Endothelial cell of umbilical vein (primary cell): ENCODE measurements around the gene DLX6. TPM values are rescaled to one million over a fixed set of nuclear protein-coding genes. Genes with fewer than 3 reads are reported as not detected.

Experiments used
- BruUV-seq: library from RNA; stranded (reverse); fragments of 400-500 nt; replicated peaks from 2 replicates; lab custom pipeline; 2021; lab: Mats Ljungman, UMichigan
- CTCF ChIA-PET: fragments of 300-600, 350-600 bp; sonication (Branson Sonifier 250); formaldehyde crosslinking; loops from one replicate; lab custom pipeline; 2021; ENCODE audit warnings: antibody characterized with exemption, inconsistent platforms; lab: Charles Lee
- POLR2A ChIA-PET: fragments of 300-600, 350-600 bp; sonication (Branson Sonifier 250); formaldehyde crosslinking; loops from one replicate; lab custom pipeline; 2021; ENCODE audit warnings: antibody characterized with exemption, inconsistent platforms; lab: Charles Lee
- DNase-seq: peaks from one replicate; pipeline ENCODE4 v3.0.0-alpha.2; 2011; ENCODE audit warnings: low read depth, low spot score
- FAIRE-seq: peaks from 2 replicates; lab custom pipeline; 2011; peaks lifted over from hg19 to GRCh38; lab: Jason Lieb, UNC
- H2AFZ ChIP-seq: 2 replicates; pipeline ENCODE4 v1.6.0; 2012; ENCODE audit warnings: low read depth, low read length, control low read depth, inconsistent platforms
- H3K27ac ChIP-seq: 2 replicates; pipeline ENCODE4 v1.5.1; 2011; ENCODE audit warnings: low read depth, mild to moderate bottlenecking, control low read depth, low read length, moderate library complexity; ENCODE audit not compliant: insufficient read depth
- H3K27me3 ChIP-seq, 2 experiments: 2 replicates each; pipeline versions ENCODE4 v1.6.0 to v1.6.1; 2011; ENCODE audit warnings: low read length in 2 of 2, mixed read lengths in 1 of 2; ENCODE audit not compliant: control insufficient read depth in 2 of 2, insufficient read depth in 2 of 2
- H3K36me3 ChIP-seq, 2 experiments: 2 replicates in 1 of 2; 3 replicates in 1 of 2; pipeline ENCODE4 v1.5.1; 2011; ENCODE audit warnings: low read length in 2 of 2, mild to moderate bottlenecking in 1 of 2, moderate library complexity in 1 of 2; ENCODE audit not compliant: control insufficient read depth in 2 of 2, insufficient read depth in 2 of 2; ENCODE audit errors: extremely low read depth in 1 of 2
- H3K4me1 ChIP-seq: 3 replicates; pipeline ENCODE4 v1.5.1; 2011; ENCODE audit warnings: mild to moderate bottlenecking, low read length; ENCODE audit not compliant: control insufficient read depth, insufficient read depth; ENCODE audit errors: extremely low read depth
- H3K4me2 ChIP-seq: 2 replicates; pipeline ENCODE4 v1.6.1; 2011; ENCODE audit warnings: low read length, control low read depth, mixed read lengths; ENCODE audit not compliant: insufficient read depth
- H3K4me3 ChIP-seq, 3 experiments: fragments of 200-600 bp in 1 of 3; sonication (generic), shearing (Covaris generic) in 1 of 3; replicated peaks in 1 of 3; 2 replicates each; pipeline ENCODE4 v1.5.1; 2011 to 2016; ENCODE audit warnings: control low read depth in 3 of 3, low read length in 3 of 3, mild to moderate bottlenecking in 2 of 3, inconsistent platforms in 1 of 3, low read depth in 1 of 3, moderate library complexity in 1 of 3; ENCODE audit not compliant: insufficient read depth in 1 of 3
- H3K79me2 ChIP-seq: 2 replicates; pipeline ENCODE4 v1.6.0; 2012; ENCODE audit warnings: low read length, inconsistent platforms; ENCODE audit not compliant: control insufficient read depth, insufficient read depth
- H3K9ac ChIP-seq: replicated peaks from 2 replicates; pipeline ENCODE3; 2011; ENCODE audit warnings: low read length, control low read depth; ENCODE audit not compliant: insufficient read depth; ENCODE audit errors: extremely low read depth
- H3K9me1 ChIP-seq: replicated peaks from 3 replicates; pipeline ENCODE4 v1.6.0; 2011; ENCODE audit warnings: mild to moderate bottlenecking, low read length; ENCODE audit not compliant: control insufficient read depth, insufficient read depth; ENCODE audit errors: extremely low read depth
- H3K9me3 ChIP-seq: replicated peaks from 2 replicates; pipeline ENCODE4 v1.5.1; 2012; ENCODE audit warnings: low read length, inconsistent platforms; ENCODE audit not compliant: control insufficient read depth, insufficient read depth
- H4K20me1 ChIP-seq: replicated peaks from 2 replicates; pipeline ENCODE3; 2011; ENCODE audit warnings: mild to moderate bottlenecking, low read length; ENCODE audit not compliant: control insufficient read depth, insufficient read depth; ENCODE audit errors: extremely low read depth
- EZH2 ChIP-seq: IDR thresholded peaks from 2 replicates; pipeline ENCODE4 v1.6.1; 2012; ENCODE audit warnings: borderline replicate concordance, low read depth, mild to moderate bottlenecking, moderate library complexity, low read length, inconsistent platforms; ENCODE audit not compliant: severe bottlenecking
- GATA2 ChIP-seq: IDR thresholded peaks from 2 replicates; pipeline ENCODE4 v1.7.0; 2011; ENCODE audit warnings: low read depth, mild to moderate bottlenecking, moderate library complexity, mixed read lengths, low read length; ENCODE audit not compliant: insufficient read length, insufficient read depth
- JUN ChIP-seq: IDR thresholded peaks from 2 replicates; pipeline ENCODE4 v1.6.1; 2011; ENCODE audit warnings: borderline replicate concordance, low read depth; ENCODE audit not compliant: insufficient read length, insufficient read depth
- MYC ChIP-seq: IDR thresholded peaks from one replicate; pipeline ENCODE4 v1.6.1; 2011; ENCODE audit warnings: mild to moderate bottlenecking, low read depth, low read length
- dilution Hi-C: fragments of 300-500 bp; cut with MboI; formaldehyde crosslinking; loops from one replicate; pipeline ENCODE4 v1.15.0; 2019; ENCODE audit warnings: low sequenced_read_pairs; ENCODE audit not compliant: extremely low pct_ligation_motif_present
- intact Hi-C: fragments of 100-400 bp; cut with micrococcal nuclease; formaldehyde crosslinking; loops from one replicate; pipeline ENCODE4 v1.10.0; 2022
- polyA plus RNA-seq, 4 experiments: library from polyadenylated mRNA; depleted of rRNA in 3 of 4; stranded (reverse) in 3 of 4; unstranded in 1 of 4; fragments of >200 nt; gene quantifications; 2 replicates each; pipeline versions ENCODE4 v1.2.1 to v1.2.3, GENCODE V29; 2011 to 2012; ENCODE audit warnings: missing spikeins in 1 of 4
- total RNA-seq: library from RNA; stranded (reverse); gene quantifications from 2 replicates; pipeline ENCODE4 v1.2.3, GENCODE V29; 2021
- TF ChIP-seq, protein P1 (sequence below), 2 donors: IDR thresholded peaks; 1 replicate in 1 of 2; 2 replicates in 1 of 2; pipeline ENCODE4 v1.5.1; 2011; ENCODE audit warnings: low read length in 2 of 2, mild to moderate bottlenecking in 2 of 2, moderate library complexity in 2 of 2, control low read depth in 1 of 2, inconsistent platforms in 1 of 2, low read depth in 1 of 2; ENCODE audit not compliant: insufficient read depth in 1 of 2; ENCODE audit errors: extremely low read depth in 1 of 2

DLX6 gene
- total and polyA plus RNA-seq, 2 donors (not counting 3 experiments of a cell fraction or from before 2014, with no cell fraction given), result not detected

DNA sequence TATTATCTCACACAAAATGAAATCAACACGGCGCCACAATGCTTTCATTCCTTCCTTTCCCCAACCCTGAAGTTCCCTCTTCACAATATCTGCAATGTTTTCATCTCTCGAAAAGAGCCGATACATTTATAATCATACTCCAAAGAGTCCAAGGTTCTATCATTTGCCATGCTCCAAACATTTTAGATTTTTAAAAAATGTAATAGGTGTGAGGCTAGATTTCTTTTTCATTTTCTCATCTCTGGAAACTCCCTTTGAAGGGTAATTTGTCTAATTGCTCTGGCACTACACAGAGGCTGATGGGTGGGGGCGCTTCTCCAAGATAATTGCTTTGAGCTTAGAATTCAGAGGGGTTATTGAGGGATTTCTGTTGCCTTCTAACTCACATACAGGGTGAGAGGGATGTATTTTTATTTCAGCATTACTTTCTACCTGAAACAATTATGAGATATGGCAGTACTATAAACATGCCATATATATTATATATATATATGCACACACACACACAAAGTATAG is 14.4 kb downstream of the DLX6 start:
- Histone ChIP-seq H2AFZ (no peak overlapping the region), H3K4me1 (no peaks in the 10 kb centered on the region), H3K4me2 (no peak overlapping the region), H3K9ac (no peak overlapping the region), H4K20me1 (no peaks in the 10 kb centered on the region), H3K9me1 (no peaks in the 10 kb centered on the region), H3K27ac (no peak overlapping the region), H3K79me2 (no peaks in the 10 kb centered on the region), H3K4me3 (no peak overlapping the region), H3K36me3 (no peaks in the 10 kb centered on the region), H3K27me3 (peaks cover 96 to 98% of the 10 kb centered on the region in 2 experiments), H3K9me3 (no peaks in the 10 kb centered on the region)
- ChIA-PET CTCF (interaction anchor here (0.5 to 7.4 kb wide), 3 partner anchors 7 to 32 kb away, joined by 3 to 48 read pairs (median 3); no protein-coding TSS in a partner anchor), POLR2A (no interaction called here)
- no TSS peak for BruUV-seq
- TF ChIP-seq MYC (no peak), EZH2 (no peak), JUN (no peak), GATA2 (no peak)
- TF ChIP-seq, protein P1, sequence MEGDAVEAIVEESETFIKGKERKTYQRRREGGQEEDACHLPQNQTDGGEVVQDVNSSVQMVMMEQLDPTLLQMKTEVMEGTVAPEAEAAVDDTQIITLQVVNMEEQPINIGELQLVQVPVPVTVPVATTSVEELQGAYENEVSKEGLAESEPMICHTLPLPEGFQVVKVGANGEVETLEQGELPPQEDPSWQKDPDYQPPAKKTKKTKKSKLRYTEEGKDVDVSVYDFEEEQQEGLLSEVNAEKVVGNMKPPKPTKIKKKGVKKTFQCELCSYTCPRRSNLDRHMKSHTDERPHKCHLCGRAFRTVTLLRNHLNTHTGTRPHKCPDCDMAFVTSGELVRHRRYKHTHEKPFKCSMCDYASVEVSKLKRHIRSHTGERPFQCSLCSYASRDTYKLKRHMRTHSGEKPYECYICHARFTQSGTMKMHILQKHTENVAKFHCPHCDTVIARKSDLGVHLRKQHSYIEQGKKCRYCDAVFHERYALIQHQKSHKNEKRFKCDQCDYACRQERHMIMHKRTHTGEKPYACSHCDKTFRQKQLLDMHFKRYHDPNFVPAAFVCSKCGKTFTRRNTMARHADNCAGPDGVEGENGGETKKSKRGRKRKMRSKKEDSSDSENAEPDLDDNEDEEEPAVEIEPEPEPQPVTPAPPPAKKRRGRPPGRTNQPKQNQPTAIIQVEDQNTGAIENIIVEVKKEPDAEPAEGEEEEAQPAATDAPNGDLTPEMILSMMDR (IDR thresholded peaks at IDR 0.05; ENCODE audit: extremely low read depth in 1 of 2, insufficient read depth in 1 of 2, low read depth in 1 of 2, low read length in 2 of 2), result no peak
- DNase-seq (no peak), FAIRE-seq (no peak)
- intact Hi-C loops, result loop anchor here (10.0 kb wide), 1 partner anchor 345 kb away; no protein-coding TSS in a partner anchor
- dilution Hi-C loops, result no loop called here
